Hematopoietic multipotent progenitor cell (in vitro differentiated cells): ENCODE measurements around the gene HRH2. TPM values are rescaled to one million over a fixed set of nuclear protein-coding genes. Genes with fewer than 3 reads are reported as not detected.
A peak's percentile ranks its signal among the peaks of the same experiment; 100 is the strongest.

ENCODE experiments used
- DNase-seq, 3 donors: peaks; one replicate each; pipeline ENCODE4 v3.0.0-alpha.2; 2011 to 2015; ENCODE audit warnings: low read depth in 2 of 3, low spot score in 2 of 3
- total RNA-seq: library from RNA; depleted of rRNA; stranded (reverse); fragments of >200 nt; gene quantifications from one replicate; pipeline ENCODE4 v1.2.3, GENCODE V29; 2012

HRH2 gene
- total RNA-seq, 1 donor: 5.1 TPM

DNA sequence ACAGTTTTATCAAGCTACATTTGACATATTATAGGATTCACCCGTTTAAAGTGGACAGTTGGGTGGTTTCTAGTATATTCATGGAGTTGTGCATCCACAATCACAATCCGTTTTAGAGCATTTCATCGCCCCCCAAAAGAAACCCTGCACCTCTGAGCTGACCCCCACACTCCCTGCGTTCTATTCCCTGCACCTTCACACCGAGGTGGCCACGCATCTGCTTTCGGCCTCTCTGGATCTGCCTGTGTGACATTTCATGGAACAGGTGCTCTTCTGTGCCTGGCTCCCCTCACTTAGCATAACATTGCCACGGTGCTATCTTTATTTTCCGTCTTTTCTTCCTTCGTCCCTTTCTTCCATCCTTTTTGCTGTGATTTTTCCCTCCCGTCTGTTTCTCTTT is 32.7 kb downstream of the HRH2 start:
- DNase-seq: no peak

DNA sequence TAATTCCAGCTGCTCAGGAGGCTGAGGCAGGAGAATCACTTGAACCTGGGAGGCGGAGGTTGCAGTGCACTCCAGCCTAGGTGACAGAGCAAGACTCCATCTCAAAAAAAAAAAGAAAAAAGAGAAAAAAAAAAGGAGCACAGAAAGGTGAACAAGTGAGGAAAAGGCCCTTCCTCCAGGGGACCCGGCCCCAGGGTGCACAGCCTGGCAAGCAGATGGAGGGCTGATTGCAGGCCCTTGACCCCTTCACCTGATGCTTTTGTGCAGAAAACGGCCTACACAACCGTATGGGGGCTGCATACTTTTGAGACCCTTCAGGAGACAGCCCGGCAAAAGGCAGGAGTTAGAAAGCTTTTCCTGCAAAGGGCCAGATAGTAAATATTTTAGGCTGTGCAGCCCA is 33.9 kb downstream of the HRH2 start:
- DNase-seq: no peak

DNA sequence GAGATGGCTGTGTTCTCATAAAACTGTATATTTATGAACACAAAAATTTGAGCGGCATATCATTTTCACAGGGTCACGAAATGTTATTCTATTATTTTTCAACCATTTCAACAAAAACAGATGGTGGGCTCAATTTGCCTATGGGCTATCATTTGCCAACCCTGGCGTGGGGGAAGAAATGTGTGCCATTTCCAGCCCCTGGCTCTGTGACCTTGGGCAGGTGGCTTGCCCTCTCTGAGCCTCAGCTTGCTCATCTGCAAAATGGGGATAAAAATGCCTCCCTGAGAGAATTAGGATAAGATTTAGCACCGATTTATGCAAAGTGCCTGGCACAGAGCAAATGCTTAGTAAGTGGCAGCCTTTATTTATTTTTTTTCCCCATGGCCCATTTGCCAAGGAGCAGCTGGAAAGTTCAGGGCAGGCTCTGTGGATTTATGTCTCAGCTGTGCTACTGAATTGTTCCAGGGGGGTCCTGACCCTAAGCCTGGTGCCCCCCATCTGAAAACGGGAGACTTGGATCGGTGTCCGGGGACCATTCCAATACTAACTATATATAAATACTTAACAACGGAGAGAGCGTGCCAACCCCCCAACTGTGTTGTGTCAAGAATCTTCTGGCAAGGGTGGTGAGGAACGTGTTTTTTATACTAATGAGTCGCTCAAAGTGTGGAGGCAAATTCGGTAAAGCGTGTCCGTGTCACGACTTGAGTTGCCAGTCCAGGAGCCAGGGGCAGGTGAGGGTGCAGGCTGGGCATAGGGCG is 34.5 kb downstream of the HRH2 start:
- no peak for DNase-seq

DNA sequence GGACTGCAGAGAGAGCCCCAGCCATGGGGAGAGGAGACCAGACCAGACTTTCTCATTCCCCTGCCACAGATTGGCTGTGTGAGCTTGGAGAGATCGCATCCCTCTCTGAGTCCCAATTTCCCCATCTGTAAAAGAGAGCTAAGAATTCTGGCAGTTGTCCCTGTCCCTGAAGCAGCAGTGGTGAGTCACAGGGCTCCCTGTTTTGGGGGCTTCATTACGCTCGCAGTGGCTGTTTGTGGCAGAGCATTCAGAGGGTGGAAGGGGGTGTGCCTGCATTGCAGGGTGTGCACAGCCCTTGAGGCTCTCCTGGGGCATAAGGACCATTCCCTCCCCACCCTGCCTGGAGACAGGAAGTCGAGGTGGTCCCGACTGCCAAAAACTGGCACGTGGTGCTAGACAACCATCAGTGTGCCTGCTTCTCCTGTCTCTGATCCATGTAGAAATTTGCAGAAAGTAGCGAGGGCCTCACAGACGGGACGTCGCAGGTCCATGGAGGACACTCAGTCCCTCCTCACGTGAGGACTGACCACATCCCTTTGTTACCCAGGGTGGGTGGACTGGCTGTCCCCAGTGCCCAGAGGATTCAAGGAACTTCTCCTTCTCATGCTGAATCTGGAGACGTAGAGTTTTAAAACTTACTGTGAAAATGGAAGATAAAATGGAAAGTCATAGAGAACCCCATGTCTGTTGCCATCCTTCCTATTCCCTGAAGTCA is 35.3 kb downstream of the HRH2 start:
- DNase-seq: no peak

DNA sequence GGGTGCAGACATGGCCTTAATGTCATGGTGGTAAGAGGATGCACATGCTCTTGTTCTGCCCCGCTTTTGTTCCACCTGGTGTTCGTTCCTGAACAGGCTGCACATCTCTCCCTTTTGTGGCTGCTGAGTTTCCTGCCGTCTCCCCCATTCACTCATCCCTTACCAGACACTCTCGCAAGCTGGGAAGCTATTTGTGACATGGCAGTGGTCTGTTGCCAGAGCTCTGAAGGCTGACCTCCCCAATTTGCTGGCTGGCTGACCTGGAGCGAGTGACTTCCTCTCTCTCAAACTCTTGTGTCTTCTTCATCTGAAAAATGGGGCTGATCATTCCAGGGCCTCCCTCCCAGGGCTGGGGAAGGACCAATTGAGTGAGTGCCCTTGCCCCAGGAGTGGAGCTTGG is 35.9 kb downstream of the HRH2 start:
- no peak for DNase-seq

DNA sequence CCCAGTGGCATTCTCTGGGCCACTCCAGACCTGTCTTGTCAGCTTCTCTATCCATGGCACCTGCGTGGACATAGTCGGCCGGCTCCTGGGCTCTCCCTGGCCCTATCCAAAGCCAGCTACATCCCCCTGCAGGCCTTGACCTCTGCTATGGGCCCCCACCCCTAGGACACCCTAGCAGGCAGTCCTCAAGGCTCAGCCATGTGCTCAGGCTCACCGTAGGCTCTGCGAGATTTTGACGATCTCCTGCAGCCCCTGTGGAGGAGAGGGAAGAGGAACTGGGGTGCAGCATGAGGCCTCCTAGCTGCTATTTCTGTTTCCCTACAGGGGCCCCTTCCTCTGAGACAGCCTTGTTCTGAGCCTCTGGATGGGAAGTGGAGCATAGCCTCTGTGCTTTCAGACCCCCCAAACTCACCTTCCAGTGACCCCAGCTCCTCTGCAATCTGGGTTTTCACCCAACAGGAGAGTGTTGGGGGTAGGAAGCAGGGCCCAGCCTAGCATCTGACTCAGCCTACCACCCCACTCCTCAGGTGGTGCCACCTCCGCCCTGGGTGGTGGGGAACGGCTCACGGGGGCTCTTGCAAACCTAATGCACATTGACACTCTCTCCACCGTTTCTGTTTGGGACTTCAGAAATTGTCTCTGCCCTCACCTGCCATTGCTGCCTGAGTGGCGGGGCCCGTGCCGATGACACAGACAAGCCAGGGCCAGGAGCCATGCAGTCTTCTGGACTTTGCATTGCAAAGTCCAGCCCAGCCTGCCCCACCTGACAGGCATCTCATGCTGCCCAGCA is 36.7 kb downstream of the HRH2 start:
- peak in 1 of 3 donors; percentile 46 for DNase-seq

DNA sequence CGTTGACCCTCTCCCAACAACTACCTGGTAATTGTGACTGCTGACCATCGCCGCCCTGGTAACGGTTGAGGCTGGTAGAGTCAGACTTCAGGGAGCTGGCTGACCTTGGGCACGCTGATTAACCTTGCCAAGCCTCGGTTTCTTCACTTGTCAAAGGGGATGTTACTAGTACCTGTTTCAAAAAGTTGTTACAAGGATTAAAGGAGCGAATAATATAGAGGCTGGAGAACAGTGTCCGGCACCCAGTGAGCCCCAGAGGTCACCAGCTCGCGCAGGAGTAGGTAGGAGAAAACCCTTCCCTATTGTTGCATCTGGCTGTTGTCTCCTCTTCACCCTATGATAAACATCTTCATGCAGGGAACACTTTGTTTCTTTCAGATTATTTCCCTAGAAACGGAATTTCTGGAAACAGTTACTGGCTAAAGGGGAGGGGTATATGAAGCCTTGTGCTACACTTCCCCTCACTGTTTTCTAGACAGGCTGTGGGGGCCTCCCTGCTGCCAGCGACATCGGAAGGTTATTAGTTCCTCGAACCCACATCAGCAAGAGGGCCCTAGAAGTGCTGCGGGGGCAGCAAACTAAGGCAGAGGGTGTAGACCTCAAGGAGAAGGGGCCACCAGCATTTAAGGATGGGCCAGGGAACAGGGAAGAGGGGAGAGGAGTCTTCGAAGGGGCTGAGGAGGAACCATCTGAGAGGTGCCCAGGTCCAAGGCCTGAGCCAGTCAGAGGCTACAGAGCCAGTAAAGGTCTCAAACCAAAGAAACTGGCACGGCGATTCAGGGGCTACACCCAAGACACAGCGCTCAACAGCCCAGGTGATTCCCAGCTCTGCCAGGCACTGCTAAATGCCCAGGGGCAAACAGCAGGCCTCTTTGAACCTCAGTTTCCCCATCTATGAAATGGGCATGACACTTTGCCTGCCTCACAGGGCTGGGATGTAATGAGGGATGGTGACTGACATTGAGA is 37.6 kb downstream of the HRH2 start:
- no peak for DNase-seq

DNA sequence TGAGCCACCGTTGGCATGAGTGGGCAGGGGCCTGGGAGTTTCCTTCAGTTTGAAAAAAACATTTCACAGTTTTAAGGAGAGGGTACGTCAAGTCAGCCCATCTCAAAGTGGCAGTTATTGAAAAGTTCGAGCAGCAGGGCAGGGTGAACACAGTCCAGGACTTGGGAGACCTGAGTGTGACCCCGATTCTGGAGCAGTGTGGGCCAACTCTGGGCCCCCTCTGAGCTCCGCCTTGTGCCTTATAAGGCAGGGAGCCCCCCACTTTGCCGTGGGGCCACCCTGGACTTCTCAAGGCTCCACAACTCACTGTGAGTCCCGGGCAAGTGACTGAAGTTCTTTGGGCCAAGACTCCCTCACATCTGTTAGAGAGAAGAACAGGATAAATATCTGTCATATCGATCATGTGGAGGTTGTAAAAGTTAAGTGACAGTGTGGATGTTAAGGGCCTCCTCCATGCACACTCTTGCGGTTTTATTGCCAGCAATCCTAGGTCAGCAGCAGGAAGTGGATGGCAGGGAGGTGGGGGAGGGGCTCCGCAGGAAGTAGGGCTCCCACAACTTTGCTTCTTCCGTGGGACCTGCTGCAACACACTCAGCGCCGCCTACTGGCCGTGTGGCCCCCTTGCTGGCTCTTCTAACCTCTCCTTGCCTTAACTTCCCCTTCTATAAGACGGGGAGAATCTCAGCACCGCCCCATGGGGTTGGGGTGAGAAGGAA is 38.4 kb downstream of the HRH2 start:
- DNase-seq: peak; percentile 42 to 75 (median 74)

DNA sequence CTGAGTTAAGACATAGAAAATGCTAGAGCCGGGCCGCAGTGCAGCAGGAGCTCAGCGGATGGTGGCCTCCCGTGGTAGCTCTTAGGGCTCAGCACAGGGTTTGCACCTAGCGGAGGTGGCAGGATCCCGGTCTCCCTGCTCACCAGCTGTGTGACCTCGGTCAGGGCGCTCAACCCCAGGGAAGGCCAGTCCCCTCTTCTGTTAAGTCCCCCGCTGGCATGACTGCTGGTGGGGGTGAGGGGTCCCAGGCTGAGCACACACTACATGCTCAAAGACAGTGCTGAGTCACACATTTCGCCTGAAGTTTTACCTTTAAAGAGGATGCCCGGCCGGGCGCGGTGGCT is 39.0 kb downstream of the HRH2 start:
- no peak for DNase-seq

DNA sequence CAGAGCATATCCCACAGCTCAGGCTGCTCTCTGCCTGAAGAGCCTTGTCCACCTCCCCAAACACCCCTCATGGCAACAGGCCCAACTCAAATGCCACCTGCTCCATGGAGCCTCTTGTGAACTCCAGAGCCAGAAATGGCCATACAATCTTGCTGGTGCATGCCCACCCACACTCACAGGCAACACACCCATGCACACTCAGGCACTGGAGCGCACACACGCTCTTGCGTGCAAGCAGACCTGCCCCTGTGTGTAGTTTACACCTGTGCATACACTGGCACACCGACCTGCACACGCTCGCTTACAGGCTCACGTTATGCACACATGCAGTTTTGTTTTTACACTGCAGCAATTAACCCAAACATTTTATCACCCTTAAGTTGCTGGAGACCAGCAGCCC is 40.0 kb downstream of the HRH2 start:
- DNase-seq: no peak

DNA sequence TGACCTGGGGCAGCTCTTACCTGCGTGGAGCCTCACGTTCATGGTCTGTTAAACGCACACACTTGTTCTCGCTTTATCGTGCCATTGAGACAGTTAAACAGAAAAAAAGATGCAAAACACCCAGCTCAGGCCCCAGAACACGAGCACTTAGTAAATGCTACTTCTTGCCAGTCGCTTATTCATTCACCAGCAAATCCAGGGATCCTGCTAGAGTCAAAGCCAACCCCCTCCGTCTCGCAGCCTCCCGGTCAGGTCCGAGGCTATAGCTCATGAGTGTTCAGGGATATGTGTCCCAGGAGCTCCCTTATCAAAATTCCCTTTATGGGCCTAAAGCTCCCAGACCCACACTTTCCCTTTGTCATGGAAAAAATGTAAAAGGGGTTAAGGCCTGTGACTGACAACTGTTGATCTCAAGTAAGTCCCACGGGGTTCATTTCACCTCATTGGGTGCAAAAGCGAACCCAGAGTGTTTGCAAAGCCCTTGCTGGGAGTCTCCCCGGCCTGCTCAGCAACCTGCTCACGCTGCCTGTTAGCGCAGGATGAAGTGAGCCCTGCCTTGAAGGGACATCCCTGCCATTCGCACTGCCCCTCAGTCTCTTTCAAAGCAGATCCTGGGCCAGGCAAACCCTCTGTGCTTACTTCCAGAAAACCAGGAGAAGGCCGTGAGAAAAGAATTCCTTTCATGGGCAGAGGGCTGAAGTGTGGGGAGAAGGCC is 40.7 kb downstream of the HRH2 start:
- no peak for DNase-seq

DNA sequence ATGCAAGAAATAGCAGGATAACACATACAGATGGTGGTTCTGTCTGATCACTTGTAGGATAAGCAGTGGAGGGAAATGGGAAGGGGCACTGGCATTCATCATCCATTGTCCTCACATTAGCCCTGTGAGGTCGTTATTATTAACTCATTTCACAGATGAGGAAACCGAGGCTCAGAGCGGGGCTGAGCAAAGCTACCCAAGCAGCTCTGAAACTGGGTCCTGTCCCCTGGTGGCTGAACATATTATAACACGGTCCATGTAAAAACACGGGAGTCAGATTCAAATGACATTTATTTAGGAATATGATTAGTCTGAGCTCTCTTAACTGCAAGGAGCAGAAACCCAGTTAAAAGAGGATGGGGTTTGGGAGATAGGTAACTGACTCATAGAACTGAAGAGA is 43.1 kb downstream of the HRH2 start:
- DNase-seq: no peak

DNA sequence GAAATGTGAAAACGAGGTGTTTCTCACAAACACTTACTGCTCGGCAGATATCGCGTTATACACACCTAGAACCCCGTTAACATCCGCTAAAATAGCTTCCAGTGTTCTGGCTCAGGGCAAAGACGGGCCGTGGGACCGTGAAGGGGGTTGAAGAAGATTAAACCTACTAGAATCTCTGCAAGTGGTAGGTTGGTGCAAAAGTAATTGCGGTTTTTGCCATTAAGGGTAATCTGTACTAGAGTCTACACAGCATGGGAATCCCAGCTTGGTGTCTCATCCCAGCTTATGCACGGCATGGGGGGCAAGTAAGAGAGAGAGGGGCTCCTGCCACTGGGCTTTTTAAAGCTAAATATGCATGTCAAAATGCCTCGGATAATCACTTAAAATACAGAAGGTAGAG is 43.9 kb downstream of the HRH2 start:
- DNase-seq: no peak

DNA sequence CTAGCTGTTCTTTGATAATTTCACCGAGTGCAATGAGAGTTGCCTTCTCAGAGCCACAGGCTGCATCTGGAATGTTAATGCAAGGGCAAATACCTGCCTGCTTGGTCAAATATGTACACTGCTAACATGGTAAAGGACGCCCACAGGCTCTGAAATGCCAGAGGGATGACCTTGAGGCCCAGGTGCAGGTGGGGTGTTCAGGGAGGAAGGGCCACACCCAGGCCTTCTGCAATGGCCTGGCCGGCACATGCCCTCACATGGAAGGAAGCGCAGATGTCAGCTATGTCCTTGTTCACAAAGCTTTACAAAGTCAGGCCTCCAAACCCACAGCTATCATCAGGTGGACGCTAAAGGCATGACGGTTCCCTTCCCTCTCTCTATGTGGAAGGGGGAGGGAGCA is 48.6 kb downstream of the HRH2 start:
- no peak for DNase-seq

DNA sequence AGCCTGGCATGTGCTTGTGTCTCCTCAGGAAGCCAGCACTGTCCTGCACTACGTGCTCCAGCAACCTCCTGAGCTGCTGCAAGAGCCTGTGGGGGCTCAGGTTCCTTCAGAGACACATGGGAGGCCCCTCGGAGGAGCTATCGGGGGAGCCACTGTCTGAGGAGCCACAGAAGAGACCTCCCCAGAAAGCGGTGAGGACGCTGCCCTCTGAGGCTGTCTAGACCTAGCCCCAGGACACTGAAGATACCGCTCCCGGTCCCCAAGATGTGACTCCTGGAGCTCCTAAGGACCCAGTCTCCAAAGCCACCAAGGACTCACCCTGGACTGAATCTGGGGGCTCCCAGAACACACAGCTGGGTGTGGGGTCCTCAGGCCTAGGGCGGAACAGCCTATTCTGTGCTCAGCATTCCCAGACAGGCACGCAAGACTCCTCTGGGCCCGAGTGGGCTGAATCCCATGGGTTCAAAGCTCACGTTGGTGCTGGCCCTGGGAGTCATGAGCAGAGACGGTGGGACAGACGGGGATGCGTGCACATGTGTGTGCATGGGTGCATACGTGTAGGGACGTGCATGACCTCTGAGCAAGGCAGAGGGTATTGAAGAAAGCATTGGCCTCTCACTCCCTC is 50.0 kb downstream of the HRH2 start:
- no peak for DNase-seq

DNA sequence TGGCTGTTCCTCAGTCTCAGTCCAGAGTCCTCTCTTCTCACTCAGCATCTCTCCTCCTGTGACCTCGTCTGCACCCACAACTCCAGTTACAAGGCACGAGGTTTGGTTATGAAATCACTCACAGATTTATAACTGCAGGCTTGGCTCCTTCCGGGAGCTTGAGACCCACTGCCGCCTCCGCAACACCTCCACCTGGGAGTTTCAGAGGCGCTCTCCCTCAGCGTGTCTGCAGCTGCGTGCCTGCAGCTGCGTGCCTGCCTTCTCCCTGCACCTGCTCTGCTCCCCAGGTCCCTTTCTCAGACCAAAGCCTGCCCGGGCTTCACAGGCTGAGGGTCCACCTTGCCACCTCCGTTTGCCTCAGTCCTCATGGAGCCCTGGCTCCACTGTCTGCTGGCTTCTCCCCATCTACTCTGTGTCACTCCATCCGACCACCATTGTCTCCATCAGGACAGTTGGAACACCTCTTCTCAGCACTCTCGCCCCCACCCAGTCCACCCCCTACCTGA is 51.5 kb downstream of the HRH2 start:
- DNase-seq: no peak

DNA sequence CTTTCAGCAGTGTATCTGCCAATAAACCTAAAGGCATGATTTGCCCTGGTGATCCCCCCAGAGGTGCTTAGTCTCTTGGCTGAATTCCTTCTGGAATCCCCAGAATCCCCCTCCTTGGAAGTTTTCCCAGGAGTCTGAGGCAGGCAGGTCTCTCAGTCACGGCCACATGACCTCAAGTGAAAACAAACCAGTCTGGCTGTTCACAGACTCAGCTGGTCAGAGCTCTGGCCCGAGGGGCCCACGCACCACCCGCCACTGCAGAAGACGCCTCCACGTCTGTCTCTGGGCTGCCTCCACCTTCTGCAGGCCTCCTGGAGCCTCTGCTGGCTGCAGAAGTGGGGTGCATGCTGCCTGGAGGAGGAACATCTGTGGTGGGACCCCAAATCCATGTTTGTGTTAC is 52.5 kb downstream of the HRH2 start:
- DNase-seq: no peak

DNA sequence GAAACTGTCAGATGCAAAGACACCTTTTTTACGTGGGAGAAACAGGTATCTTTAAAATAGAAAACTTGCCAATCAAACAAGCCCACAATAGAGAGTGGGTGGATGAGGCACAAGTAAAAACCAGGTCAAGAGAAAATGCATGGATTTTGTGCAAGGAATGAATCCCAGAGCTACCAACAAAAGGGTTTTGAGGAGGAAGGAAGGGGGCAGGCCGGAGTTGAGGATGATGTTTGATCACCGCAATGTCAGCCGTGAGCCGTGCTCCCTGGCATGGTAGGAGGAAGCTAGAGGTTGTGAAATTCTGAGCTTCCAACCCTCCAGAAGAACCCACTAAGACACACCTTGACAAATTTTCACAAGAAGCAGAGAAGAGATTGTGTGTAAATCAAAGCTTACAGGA is 53.2 kb downstream of the HRH2 start:
- no peak for DNase-seq
